Measurements from ENCODE around the gene FGF6.

FGF6 gene

GRCh38 chr12:4445156-4446101, at the start of gene FGF6:
FGF6 (minus strand) TSS chr12:4445815; CDS start chr12:4445570, 245 bp downstream.
- Histone ChIP-seq H3K27ac (ENCODE audit: low read depth, low read length) (no peak within 1 kb of the TSS), H3K36me3 (ENCODE audit: control insufficient read depth in 5 of 5, insufficient read depth in 5 of 5, low read length in 5 of 5) (no peaks in the 10 kb centered on the region), H3K9ac (ENCODE audit: low read length in 5 of 5) (no peak within 1 kb of the TSS), H3K27me3 (ENCODE audit: control insufficient read depth in 5 of 5, insufficient read depth in 4 of 5, low read length in 5 of 5) (peaks cover 8 to 29% (median 23%) of the 10 kb centered on the region in 5 donors), H3K4me3 (ENCODE audit: low read depth in 1 of 5, low read length in 5 of 5) (no peak within 1 kb of the TSS), H3K4me1 (ENCODE audit: control insufficient read depth in 5 of 5, insufficient read depth in 5 of 5, low read length in 5 of 5) (no peaks in the 10 kb centered on the region), H3K9me3 (ENCODE audit: control insufficient read depth in 5 of 5, low read length in 5 of 5) (no peaks in the 10 kb centered on the region)

GRCh38 chr12:4490973-4491372, 45.4 kb upstream of the FGF6 start:
- Histone ChIP-seq H3K27ac (ENCODE audit: low read depth, low read length) (no peak overlapping the region), H3K4me1 (ENCODE audit: control insufficient read depth in 5 of 5, insufficient read depth in 5 of 5, low read length in 5 of 5) (no peaks in the 10 kb centered on the region), H3K9me3 (ENCODE audit: control insufficient read depth in 5 of 5, low read length in 5 of 5) (no peaks in the 10 kb centered on the region), H3K4me3 (ENCODE audit: low read depth in 1 of 5, low read length in 5 of 5) (no peak overlapping the region), H3K27me3 (ENCODE audit: control insufficient read depth in 5 of 5, insufficient read depth in 4 of 5, low read length in 5 of 5) (no peaks in the 10 kb centered on the region), H3K9ac (ENCODE audit: low read length in 5 of 5) (no peak overlapping the region), H3K36me3 (ENCODE audit: control insufficient read depth in 5 of 5, insufficient read depth in 5 of 5, low read length in 5 of 5) (peaks cover 28 to 52% (median 37%) of the 10 kb centered on the region in 5 donors)

- Histone ChIP-seq H3K4me1 (ENCODE audit: control insufficient read depth in 5 of 5, insufficient read depth in 5 of 5, low read length in 5 of 5) (no peaks in the 10 kb centered on the region), H3K27me3 (ENCODE audit: control insufficient read depth in 5 of 5, insufficient read depth in 4 of 5, low read length in 5 of 5) (no peaks in the 10 kb centered on the region), H3K9ac (ENCODE audit: low read length in 5 of 5) (no peak overlapping the region), H3K9me3 (ENCODE audit: control insufficient read depth in 5 of 5, low read length in 5 of 5) (no peaks in the 10 kb centered on the region), H3K36me3 (ENCODE audit: control insufficient read depth in 5 of 5, insufficient read depth in 5 of 5, low read length in 5 of 5) (peaks cover 26 to 44% (median 33%) of the 10 kb centered on the region in 5 donors), H3K4me3 (ENCODE audit: low read depth in 1 of 5, low read length in 5 of 5) (no peak overlapping the region), H3K27ac (ENCODE audit: low read depth, low read length) (no peak overlapping the region)
These were observed 43.9 kb upstream of the FGF6 start for GRCh38 chr12:4489556-4489955.

GRCh38 chr12:4486980-4487379, 41.4 kb upstream of the FGF6 start:
- no peak overlapping the region for H3K27ac ChIP-seq (ENCODE audit: low read depth, low read length)
- no peak overlapping the region for H3K4me3 ChIP-seq (ENCODE audit: low read depth in 1 of 5, low read length in 5 of 5)
- no peaks in the 10 kb centered on the region for H3K9me3 ChIP-seq (ENCODE audit: control insufficient read depth in 5 of 5, low read length in 5 of 5)
- peaks cover 26 to 41% (median 33%) of the 10 kb centered on the region in 5 donors for H3K36me3 ChIP-seq (ENCODE audit: control insufficient read depth in 5 of 5, insufficient read depth in 5 of 5, low read length in 5 of 5)
- no peaks in the 10 kb centered on the region for H3K4me1 ChIP-seq (ENCODE audit: control insufficient read depth in 5 of 5, insufficient read depth in 5 of 5, low read length in 5 of 5)
- H3K27me3 ChIP-seq (ENCODE audit: control insufficient read depth in 5 of 5, insufficient read depth in 4 of 5, low read length in 5 of 5): no peaks in the 10 kb centered on the region
- H3K9ac ChIP-seq (ENCODE audit: low read length in 5 of 5): no peak overlapping the region

GRCh38 chr12:4486049-4486699, 40.6 kb upstream of the FGF6 start:
- H3K36me3 ChIP-seq (ENCODE audit: control insufficient read depth in 5 of 5, insufficient read depth in 5 of 5, low read length in 5 of 5): peaks cover 26 to 41% (median 29%) of the 10 kb centered on the region in 5 donors
- H3K27ac ChIP-seq (ENCODE audit: low read depth, low read length): no peak overlapping the region
- no peaks in the 10 kb centered on the region for H3K9me3 ChIP-seq (ENCODE audit: control insufficient read depth in 5 of 5, low read length in 5 of 5)
- H3K4me3 ChIP-seq (ENCODE audit: low read depth in 1 of 5, low read length in 5 of 5): no peak overlapping the region
- H3K9ac ChIP-seq (ENCODE audit: low read length in 5 of 5): no peak overlapping the region
- H3K4me1 ChIP-seq (ENCODE audit: control insufficient read depth in 5 of 5, insufficient read depth in 5 of 5, low read length in 5 of 5): no peaks in the 10 kb centered on the region
- H3K27me3 ChIP-seq (ENCODE audit: control insufficient read depth in 5 of 5, insufficient read depth in 4 of 5, low read length in 5 of 5): no peaks in the 10 kb centered on the region

GRCh38 chr12:4483885-4484823, 38.5 kb upstream of the FGF6 start:
- H3K4me1 ChIP-seq (ENCODE audit: control insufficient read depth in 5 of 5, insufficient read depth in 5 of 5, low read length in 5 of 5): no peaks in the 10 kb centered on the region
- no peaks in the 10 kb centered on the region for H3K27me3 ChIP-seq (ENCODE audit: control insufficient read depth in 5 of 5, insufficient read depth in 4 of 5, low read length in 5 of 5)
- no peak overlapping the region for H3K4me3 ChIP-seq (ENCODE audit: low read depth in 1 of 5, low read length in 5 of 5)
- no peaks in the 10 kb centered on the region for H3K9me3 ChIP-seq (ENCODE audit: control insufficient read depth in 5 of 5, low read length in 5 of 5)
- H3K9ac ChIP-seq (ENCODE audit: low read length in 5 of 5): no peak overlapping the region
- H3K36me3 ChIP-seq (ENCODE audit: control insufficient read depth in 5 of 5, insufficient read depth in 5 of 5, low read length in 5 of 5): peaks cover 11 to 20% (median 13%) of the 10 kb centered on the region in 5 donors
- no peak overlapping the region for H3K27ac ChIP-seq (ENCODE audit: low read depth, low read length)

- Histone ChIP-seq H3K9ac (ENCODE audit: low read length in 5 of 5) (no peak overlapping the region), H3K27ac (ENCODE audit: low read depth, low read length) (no peak overlapping the region), H3K27me3 (ENCODE audit: control insufficient read depth in 5 of 5, insufficient read depth in 4 of 5, low read length in 5 of 5) (no peaks in the 10 kb centered on the region), H3K9me3 (ENCODE audit: control insufficient read depth in 5 of 5, low read length in 5 of 5) (peaks cover 0 to 3% (median 0%) of the 10 kb centered on the region in 5 donors), H3K4me1 (ENCODE audit: control insufficient read depth in 5 of 5, insufficient read depth in 5 of 5, low read length in 5 of 5) (no peaks in the 10 kb centered on the region), H3K36me3 (ENCODE audit: control insufficient read depth in 5 of 5, insufficient read depth in 5 of 5, low read length in 5 of 5) (peaks cover under 1 to 9% (median under 1%) of the 10 kb centered on the region in 5 donors), H3K4me3 (ENCODE audit: low read depth in 1 of 5, low read length in 5 of 5) (no peak overlapping the region)
These were observed 37.3 kb upstream of the FGF6 start for GRCh38 chr12:4482936-4483335.

GRCh38 chr12:4478933-4479332, 33.3 kb upstream of the FGF6 start:
- Histone ChIP-seq H3K9ac (ENCODE audit: low read length in 5 of 5) (no peak overlapping the region), H3K27me3 (ENCODE audit: control insufficient read depth in 5 of 5, insufficient read depth in 4 of 5, low read length in 5 of 5) (no peaks in the 10 kb centered on the region), H3K9me3 (ENCODE audit: control insufficient read depth in 5 of 5, low read length in 5 of 5) (peaks cover 0 to 3% (median 0%) of the 10 kb centered on the region in 5 donors), H3K36me3 (ENCODE audit: control insufficient read depth in 5 of 5, insufficient read depth in 5 of 5, low read length in 5 of 5) (no peaks in the 10 kb centered on the region), H3K27ac (ENCODE audit: low read depth, low read length) (no peak overlapping the region), H3K4me1 (ENCODE audit: control insufficient read depth in 5 of 5, insufficient read depth in 5 of 5, low read length in 5 of 5) (no peaks in the 10 kb centered on the region), H3K4me3 (ENCODE audit: low read depth in 1 of 5, low read length in 5 of 5) (no peak overlapping the region)

GRCh38 chr12:4477129-4477528, 31.5 kb upstream of the FGF6 start:
- Histone ChIP-seq H3K36me3 (ENCODE audit: control insufficient read depth in 5 of 5, insufficient read depth in 5 of 5, low read length in 5 of 5) (no peaks in the 10 kb centered on the region), H3K4me3 (ENCODE audit: low read depth in 1 of 5, low read length in 5 of 5) (no peak overlapping the region), H3K9ac (ENCODE audit: low read length in 5 of 5) (no peak overlapping the region), H3K9me3 (ENCODE audit: control insufficient read depth in 5 of 5, low read length in 5 of 5) (peaks cover 0 to 3% (median 0%) of the 10 kb centered on the region in 5 donors), H3K4me1 (ENCODE audit: control insufficient read depth in 5 of 5, insufficient read depth in 5 of 5, low read length in 5 of 5) (no peaks in the 10 kb centered on the region), H3K27ac (ENCODE audit: low read depth, low read length) (no peak overlapping the region), H3K27me3 (ENCODE audit: control insufficient read depth in 5 of 5, insufficient read depth in 4 of 5, low read length in 5 of 5) (no peaks in the 10 kb centered on the region)

All from subcutaneous abdominal adipose tissue (tissue), 5 donors.